GM12891 (cell line): ENCODE data around the gene TMEM184A.

Source experiments
- DNase-seq: peaks from one replicate; pipeline ENCODE4 v3.0.0; 2011; ENCODE audit warnings: low spot score; ENCODE audit not compliant: insufficient read length
- FAIRE-seq: peaks from 2 replicates; lab custom pipeline; 2011; peaks lifted over from hg19 to GRCh38; lab: Jason Lieb, UNC
- PAX5 ChIP-seq: IDR thresholded peaks from 2 replicates; pipeline ENCODE4 v1.6.1; 2011; ENCODE audit warnings: low read length, moderate library complexity, mild to moderate bottlenecking; ENCODE audit not compliant: insufficient read depth, severe bottlenecking
- POLR2A ChIP-seq: IDR thresholded peaks from 2 replicates; pipeline ENCODE4 v1.6.1; 2011; ENCODE audit warnings: low read depth, low read length, control low read depth
- POLR2AphosphoS5 ChIP-seq: IDR thresholded peaks from 2 replicates; pipeline ENCODE4 v1.6.1; 2011; ENCODE audit warnings: low read depth, low read length, control low read depth
- POU2F2 ChIP-seq: IDR thresholded peaks from 2 replicates; pipeline ENCODE4 v1.6.1; 2011; ENCODE audit warnings: low read depth, mild to moderate bottlenecking, control low read depth, low read length, moderate library complexity
- SPI1 ChIP-seq: IDR thresholded peaks from 2 replicates; pipeline ENCODE4 v1.6.1; 2011; ENCODE audit warnings: low read depth, low read length, control low read depth
- TAF1 ChIP-seq: IDR thresholded peaks from 2 replicates; pipeline ENCODE4 v1.6.1; 2011; ENCODE audit warnings: low read depth, low read length, control low read depth

TMEM184A gene

GRCh38 chr7:1559626-1560590 lies 3.9 kb upstream of the TMEM184A start:
- TF ChIP-seq TAF1 (no peak), PAX5 (no peak), POLR2AphosphoS5 (no peak), POU2F2 (no peak), SPI1 (no peak), POLR2A (no peak)
- DNase-seq = no peak
- FAIRE-seq = no peak

- TF ChIP-seq POLR2A = no peak
- TF ChIP-seq POU2F2 = no peak
- TF ChIP-seq POLR2AphosphoS5 = no peak
- TF ChIP-seq SPI1 = no peak
- FAIRE-seq (no peak), DNase-seq (no peak)
These were observed 3.0 kb upstream of the TMEM184A start for GRCh38 chr7:1558841-1559625.

- TF ChIP-seq POLR2AphosphoS5 = no peak
- TF ChIP-seq TAF1 = no peak
- TF ChIP-seq SPI1 = no peak
- TF ChIP-seq POLR2A = no peak
- no peak for TF ChIP-seq PAX5
- TF ChIP-seq POU2F2 = no peak
- FAIRE-seq (no peak), DNase-seq (no peak)
These were observed 2.3 kb upstream of the TMEM184A start for GRCh38 chr7:1558181-1558811.

- FAIRE-seq (no peak), DNase-seq (no peak)
- TF ChIP-seq TAF1 (no peak), POLR2A (no peak), SPI1 (no peak), PAX5 (no peak), POLR2AphosphoS5 (no peak), POU2F2 (no peak)
These were observed 1.8 kb upstream of the TMEM184A start for GRCh38 chr7:1557771-1558170.

GRCh38 chr7:1557006-1557405 lies 1.0 kb upstream of the TMEM184A start:
- no peak for FAIRE-seq
- TF ChIP-seq POLR2A (no peak), POU2F2 (no peak), PAX5 (no peak), TAF1 (no peak), POLR2AphosphoS5 (no peak), SPI1 (no peak)

GRCh38 chr7:1555046-1555812 lies 776 bp downstream of the TMEM184A start:
- DNase-seq (no peak), FAIRE-seq (no peak)
- TF ChIP-seq TAF1 = no peak
- no peak for TF ChIP-seq POU2F2

More at GRCh38 chr7:1557006-1557405, 1.0 kb upstream of the TMEM184A start:
- DNase-seq = no peak

GRCh38 chr7:1554333-1555045 lies 1.5 kb downstream of the TMEM184A start:
- DNase-seq = no peak
- TF ChIP-seq PAX5 (no peak), POLR2AphosphoS5 (no peak), SPI1 (no peak), TAF1 (no peak)
- FAIRE-seq = no peak

- no peak for DNase-seq
- TF ChIP-seq PAX5 (no peak), TAF1 (no peak), POU2F2 (no peak), POLR2A (no peak), POLR2AphosphoS5 (no peak), SPI1 (no peak)
- FAIRE-seq = no peak
These were observed 2.3 kb downstream of the TMEM184A start for GRCh38 chr7:1553512-1554210.
